Measurements from ENCODE around the gene IFNL4. TPM values are rescaled to one million over a fixed set of nuclear protein-coding genes. Genes with fewer than 3 reads are reported as not detected.
"Not testable (repeated sequence)": the region's sequence is repeated elsewhere in the genome, so short reads cannot be mapped to it uniquely, and the experiment has no call there.

Gene IFNL4
- total RNA-seq, 5 donors from 2014 or later (not counting 1 experiment from before 2014, with no cell fraction given), result not detected

DNA sequence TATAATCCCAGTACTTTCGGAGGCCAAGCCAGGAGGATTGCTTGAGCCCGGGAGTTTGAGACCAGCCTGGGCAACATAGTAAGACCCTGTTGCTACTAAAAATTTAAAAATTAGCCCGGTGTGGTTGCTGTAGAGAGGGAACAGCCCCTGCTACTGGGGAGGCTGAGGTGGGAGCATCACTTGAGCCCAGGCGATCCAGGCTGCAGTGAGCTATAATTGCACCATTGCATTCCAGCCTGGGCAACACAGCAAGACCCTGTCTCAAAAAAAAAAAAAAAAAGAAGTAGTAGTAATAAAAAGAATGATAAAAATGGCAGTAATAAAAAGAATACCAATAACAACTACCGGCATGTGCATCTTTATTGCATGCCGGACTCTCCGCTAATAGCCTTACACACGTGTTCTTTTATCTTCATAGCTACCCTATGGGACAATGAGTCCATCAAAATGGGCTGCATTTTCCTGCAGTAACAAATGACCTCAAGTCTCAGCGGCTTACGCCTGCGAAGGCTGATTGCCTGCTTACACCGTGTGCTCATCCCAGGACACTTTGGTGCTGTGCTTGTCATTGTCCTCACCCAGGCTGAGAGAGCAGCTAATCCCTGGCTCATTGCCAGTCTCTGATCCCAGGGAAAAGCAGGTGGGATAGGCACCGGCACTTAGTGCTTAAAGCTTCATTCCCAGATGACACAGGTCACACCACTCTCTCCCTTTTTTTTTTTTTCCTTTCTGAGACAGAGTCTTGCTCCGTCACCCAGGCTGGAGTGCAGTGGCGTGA, 30.2 kb downstream of the IFNL4 start:
- ChIA-PET CTCF (interaction anchor here in 1 of 2 donors (0.6 kb wide), 1 partner anchor 180 kb away, joined by 6 read pairs; no protein-coding TSS in a partner anchor), POLR2A (interaction anchor here in 1 of 2 donors (0.7 kb wide), 1 partner anchor 103 kb away, joined by 7 read pairs; no protein-coding TSS in a partner anchor)
- Mint-ChIP-seq H3K27me3 (peaks cover 25 to 31% of the 10 kb centered on the region in 2 donors), H3K4me3 (no peak overlapping the region), H3K36me3 (no peaks in the 10 kb centered on the region), H3K9me3 (no peaks in the 10 kb centered on the region), H3K27ac (no peak overlapping the region), H3K4me1 (no peaks in the 10 kb centered on the region)
- H3K36me3 ChIP-seq (ENCODE audit: control insufficient read depth in 2 of 2, extremely low read depth in 1 of 2, insufficient read depth in 1 of 2, low read length in 1 of 2), result no peaks in the 10 kb centered on the region
- no peak overlapping the region for H3K4me3 ChIP-seq (ENCODE audit: control insufficient read depth in 1 of 2, extremely low read depth in 1 of 2, low read length in 1 of 2)
- WGBS (ENCODE audit: insufficient coverage), result 91% methylated on average over 13 of the region's 15 CpGs
- no peaks in the 10 kb centered on the region for H3K4me1 ChIP-seq (ENCODE audit: control insufficient read depth in 1 of 2, extremely low read depth in 1 of 2, insufficient read depth in 2 of 2, low read length in 2 of 2)
- H3K27ac ChIP-seq (ENCODE audit: low read length), result no peak overlapping the region
- peaks cover 0 to 45% of the 10 kb centered on the region in 2 experiments for H3K27me3 ChIP-seq (replicated peaks in 1 of 2; ENCODE audit: control insufficient read depth in 2 of 2, extremely low read depth in 1 of 2, insufficient read depth in 2 of 2, low read length in 1 of 2)
- ATAC-seq (replicated peaks in 1 of 4), result no peak
- DNase-seq, result no peak
- no peaks in the 10 kb centered on the region for H3K9me3 ChIP-seq

DNA sequence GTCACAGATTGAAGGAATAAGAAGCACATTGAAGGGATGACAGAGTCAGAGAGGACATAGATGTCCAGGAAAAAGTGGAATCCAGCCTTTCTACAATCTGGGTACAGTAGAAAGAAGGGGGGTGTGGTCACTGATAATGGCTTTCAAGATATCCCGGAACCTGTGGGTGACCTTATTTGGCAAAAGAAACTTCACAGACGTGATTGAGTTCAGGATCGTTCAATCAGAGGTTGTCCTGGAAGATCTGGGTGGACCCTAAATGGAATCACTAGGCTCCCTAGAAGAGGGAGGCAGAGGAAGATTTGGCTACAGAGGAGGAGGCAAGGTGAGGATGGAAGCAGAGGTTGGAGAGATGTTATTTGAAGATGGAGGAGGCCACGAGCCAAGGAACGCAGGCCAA, 31.6 kb downstream of the IFNL4 start:
- Mint-ChIP-seq H3K27ac (peak overlapping the region in 1 of 2 donors; percentile 25), H3K4me3 (no peak overlapping the region), H3K27me3 (peaks cover 20 to 25% of the 10 kb centered on the region in 2 donors), H3K36me3 (no peaks in the 10 kb centered on the region), H3K9me3 (no peaks in the 10 kb centered on the region), H3K4me1 (no peaks in the 10 kb centered on the region)
- 90% methylated on average over 3 of the region's 5 CpGs for WGBS (ENCODE audit: insufficient coverage)
- Histone ChIP-seq H3K27me3 (replicated peaks in 1 of 2; ENCODE audit: control insufficient read depth in 2 of 2, extremely low read depth in 1 of 2, insufficient read depth in 2 of 2, low read length in 1 of 2) (peaks cover 0 to 36% of the 10 kb centered on the region in 2 experiments), H3K27ac (ENCODE audit: low read length) (no peak overlapping the region), H3K9me3 (no peaks in the 10 kb centered on the region), H3K4me1 (ENCODE audit: control insufficient read depth in 1 of 2, extremely low read depth in 1 of 2, insufficient read depth in 2 of 2, low read length in 2 of 2) (no peaks in the 10 kb centered on the region), H3K4me3 (ENCODE audit: control insufficient read depth in 1 of 2, extremely low read depth in 1 of 2, low read length in 1 of 2) (no peak overlapping the region), H3K36me3 (ENCODE audit: control insufficient read depth in 2 of 2, extremely low read depth in 1 of 2, insufficient read depth in 1 of 2, low read length in 1 of 2) (no peaks in the 10 kb centered on the region)
- ATAC-seq (replicated peaks in 1 of 4) (no peak), DNase-seq (no peak)
- POLR2A ChIA-PET, result no interaction called here
- CTCF ChIA-PET, result no interaction called here

DNA sequence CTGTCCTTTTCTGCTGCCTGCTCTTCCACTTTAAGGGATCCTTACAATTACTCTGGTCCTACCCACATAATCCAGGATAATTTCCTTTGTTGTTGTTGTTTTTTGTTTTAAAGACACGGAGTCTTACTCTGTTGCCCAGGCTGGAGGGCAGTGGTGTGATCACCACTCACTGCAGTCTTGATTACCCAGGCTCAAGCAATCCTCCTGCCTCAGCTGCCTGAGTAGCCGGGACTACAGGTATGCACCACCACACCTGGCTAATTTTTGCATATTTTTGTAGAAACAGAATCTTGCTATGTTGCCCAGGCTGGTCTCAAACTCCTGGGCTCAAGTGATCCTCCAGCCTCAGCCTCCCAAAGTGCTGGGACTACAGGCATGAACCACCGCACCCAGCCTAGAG, 33.3 kb downstream of the IFNL4 start:
- POLR2A ChIA-PET, result not testable (repeated sequence)

DNA sequence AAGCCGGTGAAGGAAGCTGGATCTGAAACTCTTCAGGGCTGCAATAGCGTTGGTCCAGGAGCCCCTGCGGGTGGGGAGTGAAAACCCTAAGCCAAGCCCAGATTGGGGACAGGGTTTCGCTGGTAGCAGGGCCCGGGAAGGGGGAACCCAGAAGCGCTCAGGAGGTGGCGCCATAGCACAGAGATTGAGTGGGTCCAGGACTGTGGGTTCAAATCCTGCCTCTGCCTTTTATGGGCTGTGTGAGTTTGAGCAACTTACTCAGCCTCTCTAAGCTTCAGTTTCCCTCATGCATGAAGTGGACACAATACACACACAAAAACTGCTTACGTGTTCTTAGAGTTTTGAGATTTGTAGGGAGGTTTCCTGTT, 36.3 kb downstream of the IFNL4 start:
- H3K4me3 Mint-ChIP-seq, result no peak overlapping the region
- peaks cover 0 to 23% of the 10 kb centered on the region in 2 experiments for H3K27me3 ChIP-seq (replicated peaks in 1 of 2; ENCODE audit: control insufficient read depth in 2 of 2, extremely low read depth in 1 of 2, insufficient read depth in 2 of 2, low read length in 1 of 2)
- H3K9me3 Mint-ChIP-seq, result no peaks in the 10 kb centered on the region
- H3K27ac ChIP-seq (ENCODE audit: low read length), result no peak overlapping the region
- H3K4me3 ChIP-seq (ENCODE audit: control insufficient read depth in 1 of 2, extremely low read depth in 1 of 2, low read length in 1 of 2), result no peak overlapping the region
- CTCF ChIA-PET, result no interaction called here
- ATAC-seq (replicated peaks in 1 of 4) (peak; percentile 71 to 86 (median 80)), DNase-seq (peak; percentile 12 to 73 (median 43))
- H3K36me3 ChIP-seq (ENCODE audit: control insufficient read depth in 2 of 2, extremely low read depth in 1 of 2, insufficient read depth in 1 of 2, low read length in 1 of 2), result no peaks in the 10 kb centered on the region
- H3K4me1 Mint-ChIP-seq, result no peaks in the 10 kb centered on the region
- H3K36me3 Mint-ChIP-seq, result no peaks in the 10 kb centered on the region
- 55% methylated on average over 3 of the region's 8 CpGs for WGBS (ENCODE audit: insufficient coverage)
- POLR2A ChIA-PET, result no interaction called here
- no peaks in the 10 kb centered on the region for H3K4me1 ChIP-seq (ENCODE audit: control insufficient read depth in 1 of 2, extremely low read depth in 1 of 2, insufficient read depth in 2 of 2, low read length in 2 of 2)
- no peak overlapping the region for H3K27ac Mint-ChIP-seq
- H3K9me3 ChIP-seq, result no peaks in the 10 kb centered on the region
- H3K27me3 Mint-ChIP-seq, result peaks cover 5 to 10% of the 10 kb centered on the region in 2 donors

More for the DNA sequence above, 33.3 kb downstream of the IFNL4 start:
- H3K27me3 ChIP-seq (replicated peaks in 1 of 2; ENCODE audit: control insufficient read depth in 2 of 2, extremely low read depth in 1 of 2, insufficient read depth in 2 of 2, low read length in 1 of 2), result peaks cover 0 to 40% of the 10 kb centered on the region in 2 experiments
- H3K9me3 ChIP-seq; H3K36me3 ChIP-seq (ENCODE audit: control insufficient read depth in 2 of 2, extremely low read depth in 1 of 2, insufficient read depth in 1 of 2, low read length in 1 of 2); H3K9me3 Mint-ChIP-seq; CTCF ChIA-PET; ATAC-seq (replicated peaks in 1 of 4); H3K27ac Mint-ChIP-seq; DNase-seq; H3K4me1 Mint-ChIP-seq; H3K4me3 ChIP-seq (ENCODE audit: control insufficient read depth in 1 of 2, extremely low read depth in 1 of 2, low read length in 1 of 2); H3K4me1 ChIP-seq (ENCODE audit: control insufficient read depth in 1 of 2, extremely low read depth in 1 of 2, insufficient read depth in 2 of 2, low read length in 2 of 2); H3K4me3 Mint-ChIP-seq; H3K27ac ChIP-seq (ENCODE audit: low read length); H3K36me3 Mint-ChIP-seq: not testable (repeated sequence)
- peaks cover 15 to 17% of the 10 kb centered on the region in 2 donors for H3K27me3 Mint-ChIP-seq
- 92% methylated on average over 2 of the region's 3 CpGs for WGBS (ENCODE audit: insufficient coverage)

DNA sequence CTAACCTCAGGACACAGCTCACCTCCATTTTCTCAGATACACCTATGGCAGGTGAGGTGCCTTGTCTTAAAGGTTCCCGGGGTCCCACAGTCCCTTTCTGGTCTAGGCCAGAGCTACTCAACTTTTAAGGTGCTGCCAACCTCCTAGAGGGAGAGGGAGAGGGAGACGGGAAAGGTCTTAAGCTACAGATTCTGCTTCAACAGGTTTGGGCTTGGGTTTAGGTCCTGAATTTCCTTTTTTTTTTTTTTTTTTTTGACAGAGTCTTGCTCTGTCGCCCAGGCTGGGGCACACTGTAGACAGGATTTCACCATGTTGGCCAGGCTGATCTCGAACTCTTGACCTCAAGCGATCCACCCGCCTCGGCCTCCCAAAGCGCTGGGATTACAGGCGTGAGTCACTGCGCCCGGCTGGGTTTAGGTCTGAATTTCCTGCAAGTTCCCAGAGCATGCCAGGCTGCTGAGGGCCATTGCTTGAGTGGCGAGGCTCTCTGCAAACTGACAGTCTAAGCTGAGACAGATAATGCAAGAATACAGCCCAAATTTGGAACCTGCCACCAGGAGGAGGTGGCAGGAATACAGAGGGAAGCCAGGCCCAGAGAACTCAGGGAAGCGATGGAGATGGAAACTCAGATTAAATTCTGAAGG, 36.8 kb downstream of the IFNL4 start:
- no peak overlapping the region for H3K4me3 ChIP-seq (ENCODE audit: control insufficient read depth in 1 of 2, extremely low read depth in 1 of 2, low read length in 1 of 2)
- DNase-seq (no peak), ATAC-seq (replicated peaks in 1 of 4) (no peak)
- WGBS (ENCODE audit: insufficient coverage), result 85% methylated on average over 13 of the region's 13 CpGs
- Mint-ChIP-seq H3K4me3 (no peak overlapping the region), H3K27ac (no peak overlapping the region), H3K4me1 (no peaks in the 10 kb centered on the region), H3K9me3 (no peaks in the 10 kb centered on the region), H3K36me3 (no peaks in the 10 kb centered on the region), H3K27me3 (peaks cover under 1 to 5% of the 10 kb centered on the region in 2 donors)
- ChIA-PET CTCF (interaction anchor here (0.6 to 0.8 kb wide), 3 partner anchors 83 to 116 kb away, joined by 3 to 8 read pairs (median 4); no protein-coding TSS in a partner anchor), POLR2A (no interaction called here)
- H3K4me1 ChIP-seq (ENCODE audit: control insufficient read depth in 1 of 2, extremely low read depth in 1 of 2, insufficient read depth in 2 of 2, low read length in 2 of 2), result no peaks in the 10 kb centered on the region
- H3K36me3 ChIP-seq (ENCODE audit: control insufficient read depth in 2 of 2, extremely low read depth in 1 of 2, insufficient read depth in 1 of 2, low read length in 1 of 2), result no peaks in the 10 kb centered on the region
- no peak overlapping the region for H3K27ac ChIP-seq (ENCODE audit: low read length)
- H3K27me3 ChIP-seq (replicated peaks in 1 of 2; ENCODE audit: control insufficient read depth in 2 of 2, extremely low read depth in 1 of 2, insufficient read depth in 2 of 2, low read length in 1 of 2), result peaks cover 0 to 25% of the 10 kb centered on the region in 2 experiments
- H3K9me3 ChIP-seq, result no peaks in the 10 kb centered on the region

DNA sequence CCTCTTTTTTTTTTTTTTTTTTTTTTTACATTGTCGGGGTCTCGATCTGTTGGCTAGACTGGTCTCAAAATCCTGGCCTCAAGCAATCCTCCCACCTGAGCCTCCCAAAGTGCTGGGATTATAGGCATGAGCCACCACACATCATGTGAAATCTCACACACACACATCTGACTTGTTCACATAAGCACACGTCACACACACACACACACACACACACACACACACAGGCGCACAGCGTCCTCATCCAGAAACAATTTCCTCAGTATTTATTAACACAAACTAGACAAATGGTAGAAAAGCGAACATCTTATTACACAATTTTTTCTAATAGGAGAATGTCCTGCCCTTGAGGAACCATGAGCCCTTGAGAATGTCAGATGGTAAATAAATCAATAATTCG, 39.5 kb downstream of the IFNL4 start:
- no peaks in the 10 kb centered on the region for H3K36me3 ChIP-seq (ENCODE audit: control insufficient read depth in 2 of 2, extremely low read depth in 1 of 2, insufficient read depth in 1 of 2, low read length in 1 of 2)
- Mint-ChIP-seq H3K4me3 (no peak overlapping the region), H3K9me3 (no peaks in the 10 kb centered on the region), H3K36me3 (no peaks in the 10 kb centered on the region), H3K4me1 (no peaks in the 10 kb centered on the region), H3K27me3 (peaks cover 5 to 17% of the 10 kb centered on the region in 2 donors), H3K27ac (no peak overlapping the region)
- H3K27ac ChIP-seq (ENCODE audit: low read length), result no peak overlapping the region
- POLR2A ChIA-PET, result no interaction called here
- H3K27me3 ChIP-seq (replicated peaks in 1 of 2; ENCODE audit: control insufficient read depth in 2 of 2, extremely low read depth in 1 of 2, insufficient read depth in 2 of 2, low read length in 1 of 2), result peaks cover 4 to 28% of the 10 kb centered on the region in 2 experiments
- H3K9me3 ChIP-seq, result no peaks in the 10 kb centered on the region
- CTCF ChIA-PET, result interaction anchor here in 1 of 2 donors (0.7 kb wide), 1 partner anchor 325 kb away, joined by 3 read pairs; no protein-coding TSS in a partner anchor
- no peak overlapping the region for H3K4me3 ChIP-seq (ENCODE audit: control insufficient read depth in 1 of 2, extremely low read depth in 1 of 2, low read length in 1 of 2)
- DNase-seq (no peak), ATAC-seq (replicated peaks in 1 of 4) (no peak)
- WGBS (ENCODE audit: insufficient coverage), result 69% methylated on average over 4 of the region's 7 CpGs
- no peaks in the 10 kb centered on the region for H3K4me1 ChIP-seq (ENCODE audit: control insufficient read depth in 1 of 2, extremely low read depth in 1 of 2, insufficient read depth in 2 of 2, low read length in 2 of 2)

Data from T-cell (primary cell).